Panc1 (cell line): ENCODE data around the gene CLSTN3.

Experiments
- CTCF ChIP-seq: fragments of 450-650 bp; IDR thresholded peaks from 2 replicates; pipeline ENCODE4 v1.5.1; 2017; ENCODE audit warnings: mild to moderate bottlenecking
- POLR2AphosphoS5 ChIP-seq: IDR thresholded peaks from 2 replicates; pipeline ENCODE4 v1.6.1; 2012; ENCODE audit warnings: mild to moderate bottlenecking, low read depth, low read length, moderate library complexity
- REST ChIP-seq, 2 experiments: IDR thresholded peaks; 2 replicates each; pipeline ENCODE4 v1.6.1; 2011 to 2012; ENCODE audit warnings: low read depth in 2 of 2, control low read depth in 1 of 2, low read length in 1 of 2, mild to moderate bottlenecking in 1 of 2, moderate library complexity in 1 of 2; ENCODE audit not compliant: insufficient read depth in 1 of 2
- SIN3A ChIP-seq: IDR thresholded peaks from 2 replicates; pipeline ENCODE4 v1.6.1; 2012; ENCODE audit warnings: low read depth, mild to moderate bottlenecking, low read length, moderate library complexity, borderline replicate concordance; ENCODE audit not compliant: insufficient read depth

GRCh38 chr12:7114851-7115250 lies 15.3 kb upstream of the CLSTN3 start:
- TF ChIP-seq CTCF (no peak), POLR2AphosphoS5 (no peak), REST (IDR thresholded peaks at IDR 0.05; ENCODE audit: insufficient read depth in 1 of 2, low read depth in 2 of 2, low read length in 1 of 2) (no peak), SIN3A (no peak)
